PFSK-1 (cell line): ENCODE results near the gene UBE2O.

Source experiments
- FOXP2 ChIP-seq: optimal IDR thresholded peaks from 2 replicates; pipeline ENCODE3; 2011; ENCODE audit warnings: borderline replicate concordance, control low read depth, inconsistent platforms; ENCODE audit not compliant: insufficient read depth; ENCODE audit errors: extremely low read length, extremely low read depth
- POLR2AphosphoS5 ChIP-seq: IDR thresholded peaks from 2 replicates; pipeline ENCODE4 v1.6.1; 2012; ENCODE audit warnings: low read depth, mild to moderate bottlenecking, control low read depth, low read length, moderate library complexity
- REST ChIP-seq, 2 experiments: IDR thresholded peaks; 2 replicates each; pipeline versions ENCODE4 v1.6.1 to v1.8.0; 2011 to 2012; ENCODE audit warnings: low read depth in 2 of 2, low read length in 2 of 2, control low read depth in 1 of 2, inconsistent platforms in 1 of 2, mild to moderate bottlenecking in 1 of 2, moderate library complexity in 1 of 2; ENCODE audit not compliant: insufficient read depth in 1 of 2
- SIN3A ChIP-seq: IDR thresholded peaks from 2 replicates; pipeline ENCODE4 v1.6.1; 2012; ENCODE audit warnings: mild to moderate bottlenecking, low read length, moderate library complexity, borderline replicate concordance; ENCODE audit not compliant: insufficient read depth
- TAF1 ChIP-seq: IDR thresholded peaks from 2 replicates; pipeline ENCODE4 v1.6.1; 2012; ENCODE audit warnings: low read length, control low read depth, borderline replicate concordance; ENCODE audit not compliant: insufficient read depth

GRCh38 chr17:76437467-76438402 lies 15.2 kb downstream of the UBE2O start:
- TF ChIP-seq TAF1 (no peak), REST (IDR thresholded peaks at IDR 0.05; ENCODE audit: insufficient read depth in 1 of 2, low read depth in 2 of 2, low read length in 2 of 2) (no peak), SIN3A (no peak), POLR2AphosphoS5 (no peak), FOXP2 (no peak)
